OCI-LY3 (cell line): ENCODE results near the gene PASD1.
A peak's percentile ranks its signal among the peaks of the same experiment; 100 is the strongest.

Experiments used
- EZH2phosphoT487 ChIP-seq: fragments of 200-600 bp; shearing (Covaris generic); IDR thresholded peaks from 2 replicates; pipeline ENCODE4 v1.6.1; 2018; ENCODE audit warnings: antibody characterized with exemption, mixed run types, low read depth
- TF ChIP-seq, protein P1 (sequence below): fragments of 200-600, 300-600 bp; sonication (generic); IDR thresholded peaks from 2 replicates; pipeline ENCODE4 v1.5.1; 2014; ENCODE audit warnings: antibody characterized with exemption, low read length, low read depth

DNA sequence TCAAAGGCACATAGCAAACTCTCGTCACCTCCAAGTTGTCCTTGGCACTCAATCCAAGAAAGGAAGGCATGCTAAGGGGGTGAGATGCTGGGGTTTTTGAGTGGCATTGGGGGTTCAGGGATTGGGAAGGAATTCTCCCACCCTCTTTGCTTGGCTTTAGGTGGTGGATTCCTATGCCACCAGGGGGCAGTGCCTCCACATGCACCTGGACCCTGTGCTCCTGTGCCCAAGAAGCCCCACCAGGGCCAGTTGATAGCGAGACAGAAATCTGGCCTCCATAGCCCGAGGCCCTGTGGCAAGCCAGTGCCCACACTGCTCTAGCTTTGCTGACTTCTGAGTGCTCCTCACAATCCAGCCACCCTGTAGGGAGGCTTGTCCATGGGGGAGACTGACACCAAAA is 150.4 kb downstream of the PASD1 start:
- TF ChIP-seq, protein P1, sequence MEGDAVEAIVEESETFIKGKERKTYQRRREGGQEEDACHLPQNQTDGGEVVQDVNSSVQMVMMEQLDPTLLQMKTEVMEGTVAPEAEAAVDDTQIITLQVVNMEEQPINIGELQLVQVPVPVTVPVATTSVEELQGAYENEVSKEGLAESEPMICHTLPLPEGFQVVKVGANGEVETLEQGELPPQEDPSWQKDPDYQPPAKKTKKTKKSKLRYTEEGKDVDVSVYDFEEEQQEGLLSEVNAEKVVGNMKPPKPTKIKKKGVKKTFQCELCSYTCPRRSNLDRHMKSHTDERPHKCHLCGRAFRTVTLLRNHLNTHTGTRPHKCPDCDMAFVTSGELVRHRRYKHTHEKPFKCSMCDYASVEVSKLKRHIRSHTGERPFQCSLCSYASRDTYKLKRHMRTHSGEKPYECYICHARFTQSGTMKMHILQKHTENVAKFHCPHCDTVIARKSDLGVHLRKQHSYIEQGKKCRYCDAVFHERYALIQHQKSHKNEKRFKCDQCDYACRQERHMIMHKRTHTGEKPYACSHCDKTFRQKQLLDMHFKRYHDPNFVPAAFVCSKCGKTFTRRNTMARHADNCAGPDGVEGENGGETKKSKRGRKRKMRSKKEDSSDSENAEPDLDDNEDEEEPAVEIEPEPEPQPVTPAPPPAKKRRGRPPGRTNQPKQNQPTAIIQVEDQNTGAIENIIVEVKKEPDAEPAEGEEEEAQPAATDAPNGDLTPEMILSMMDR, result peak; percentile 52
- TF ChIP-seq EZH2phosphoT487, result no peak
